K562 (cell line): ENCODE measurements around the gene MED15. TPM values are rescaled to one million over a fixed set of nuclear protein-coding genes. Genes with fewer than 3 reads are reported as not detected.

Experiments
- BRCA1 ChIP-seq, 2 experiments: fragments of 450-650 bp in 1 of 2; sonication (generic) in 1 of 2; formaldehyde crosslinking in 1 of 2; IDR thresholded peaks; 2 replicates each; pipeline versions ENCODE4 v1.5.0 to v1.6.1; 2017 to 2020; ENCODE audit warnings: mild to moderate bottlenecking in 1 of 2, missing genetic modification reagents in 1 of 2
- CBX3 ChIP-seq, 2 experiments: IDR thresholded peaks; 1 replicate in 1 of 2; 2 replicates in 1 of 2; pipeline ENCODE4 v1.6.1; 2012; ENCODE audit warnings: inconsistent platforms in 2 of 2, low read length in 2 of 2, borderline replicate concordance in 1 of 2, control low read depth in 1 of 2
- CHD4 ChIP-seq: fragments of 200-600 bp; sonication (generic); IDR thresholded peaks from 3 replicates; pipeline ENCODE4 v1.6.1; 2012; ENCODE audit warnings: low read depth, mild to moderate bottlenecking, mixed read lengths, low read length, inconsistent platforms; ENCODE audit not compliant: insufficient read depth, insufficient replicate concordance, poor library complexity, severe bottlenecking
- E4F1 ChIP-seq: fragments of 250-450 bp; sonication (Bioruptor Pico); IDR thresholded peaks from 2 replicates; pipeline ENCODE4 v1.5.0; 2021; ENCODE audit warnings: mild to moderate bottlenecking, borderline replicate concordance
- EZH2 ChIP-seq: IDR thresholded peaks from 2 replicates; pipeline ENCODE4 v1.6.1; 2012; ENCODE audit warnings: low read depth, mild to moderate bottlenecking, inconsistent platforms, low read length, borderline replicate concordance
- HNRNPK ChIP-seq: fragments of 200-400 bp; formaldehyde crosslinking; IDR thresholded peaks from one replicate; pipeline ENCODE4 v1.6.1; 2018; ENCODE audit warnings: mild to moderate bottlenecking, low read depth, low read length; ENCODE audit not compliant: poor library complexity, severe bottlenecking
- KLF6 ChIP-seq: fragments of 250-450 bp; sonication (Bioruptor Pico); IDR thresholded peaks from 2 replicates; pipeline ENCODE4 v1.4.0; 2020; ENCODE audit warnings: mild to moderate bottlenecking, moderate library complexity, borderline replicate concordance
- MAFF ChIP-seq: IDR thresholded peaks from 2 replicates; pipeline ENCODE4 v1.6.1; 2012; ENCODE audit warnings: low read length, improper control_type of control experiment
- PCBP1 ChIP-seq: fragments of 200-400 bp; formaldehyde crosslinking; IDR thresholded peaks from 2 replicates; pipeline ENCODE4 v1.6.1; 2018; ENCODE audit warnings: mild to moderate bottlenecking, low read depth, low read length; ENCODE audit not compliant: poor library complexity, severe bottlenecking
- PHB ChIP-seq: fragments of 250-450 bp; sonication (Bioruptor Pico); IDR thresholded peaks from 2 replicates; pipeline ENCODE4 v1.5.0; 2021
- RAD21 ChIP-seq, 2 experiments: fragments of 250-450 bp in 1 of 2; fragments of 450-650 bp in 1 of 2; sonication (Bioruptor Pico) in 1 of 2; formaldehyde crosslinking in 1 of 2; IDR thresholded peaks in 1 of 2; conservative IDR thresholded peaks in 1 of 2; 2 replicates each; pipeline versions ENCODE4 v1.4.0 to v1.8.0; 2020 to 2022; ENCODE audit warnings: mild to moderate bottlenecking in 2 of 2, moderate library complexity in 1 of 2
- RFX1 ChIP-seq: fragments of 450-650 bp; IDR thresholded peaks from 2 replicates; pipeline ENCODE4 v1.6.1; 2016; ENCODE audit warnings: mild to moderate bottlenecking, moderate library complexity
- RNF219 ChIP-seq: fragments of 250-450 bp; sonication (Bioruptor Pico); IDR thresholded peaks from 2 replicates; pipeline ENCODE4 v1.5.0; 2022; ENCODE audit warnings: mild to moderate bottlenecking
- RUNX1 ChIP-seq: sonication (generic); IDR thresholded peaks from 2 replicates; pipeline ENCODE4 v1.6.1; 2016; ENCODE audit warnings: antibody characterized with exemption, low read depth
- SIRT6 ChIP-seq: IDR thresholded peaks from one replicate; pipeline ENCODE4 v1.6.1; 2012; ENCODE audit warnings: low read depth, mild to moderate bottlenecking, control low read depth, inconsistent platforms, low read length, moderate library complexity
- ZFP1 ChIP-seq: fragments of 450-650 bp; formaldehyde crosslinking; IDR thresholded peaks from 2 replicates; pipeline ENCODE4 v1.4.0; 2020; ENCODE audit warnings: mild to moderate bottlenecking, mixed read lengths
- ZNF444 ChIP-seq: fragments of 250-450 bp; sonication (Bioruptor Pico); IDR thresholded peaks from 2 replicates; pipeline ENCODE4 v1.4.0; 2020; ENCODE audit warnings: mild to moderate bottlenecking, moderate library complexity
- ZNF668 ChIP-seq: fragments of 250-450 bp; sonication (Bioruptor Pico); IDR thresholded peaks from 2 replicates; pipeline ENCODE4 v1.8.0; 2022; ENCODE audit warnings: mild to moderate bottlenecking, inconsistent platforms
- ZNF696 ChIP-seq: fragments of 250-450 bp; sonication (Bioruptor Pico); conservative IDR thresholded peaks from 2 replicates; pipeline ENCODE4 v1.4.0; 2020; ENCODE audit warnings: mild to moderate bottlenecking, moderate library complexity
- polyA plus RNA-seq, 8 experiments: library from polyadenylated mRNA; depleted of rRNA in 4 of 8; stranded (reverse) in 5 of 8; unstranded in 3 of 8; fragments of >200 nt; fragmentation: Nextera tagmentation in 2 of 8; fragmentation: Illumina TruSeq in 1 of 8; extraction: Ambion mirVana in 2 of 8; extraction: Trizol in 1 of 8; gene quantifications; 2 replicates each; pipeline versions ENCODE4 v1.2.1 to v1.2.3, GENCODE V29; 2011 to 2014; ENCODE audit warnings: inconsistent platforms in 1 of 8, missing spikeins in 1 of 8
- total RNA-seq, 7 experiments: library from RNA; depleted of rRNA in 6 of 7; stranded (reverse); fragments of >200 nt in 6 of 7; fragmentation: Illumina TruSeq in 2 of 7; extraction: Trizol in 2 of 7; gene quantifications; 2 replicates each; pipeline versions ENCODE4 v1.2.1 to v1.2.3, GENCODE V29; 2011 to 2021; ENCODE audit warnings: low replicate concordance in 1 of 7
- TF ChIP-seq, protein P1 (sequence below): sonication (generic); formaldehyde crosslinking; IDR thresholded peaks from 2 replicates; pipeline ENCODE4 v1.8.0; 2022; ENCODE audit warnings: mild to moderate bottlenecking, missing genetic modification reagents

The MED15 gene
- total and polyA plus RNA-seq, 9 of the 15 experiments (the other 6 are each of a cell fraction or from before 2014, with no cell fraction given): 4.0 to 271 (median 60.1) TPM

- TF ChIP-seq MAFF: peak; percentile 8; the same call in 1 of the 2 replicates
- no peak for TF ChIP-seq BRCA1 (IDR thresholded peaks at IDR 0.05)
- no peak for TF ChIP-seq BRCA1 (CRISPR knock-in tag; IDR thresholded peaks at IDR 0.05)
- TF ChIP-seq EZH2: no peak
- TF ChIP-seq PCBP1: no peak
- TF ChIP-seq ZNF444 (CRISPR knock-in tag): no peak
- no peak for TF ChIP-seq PHB (CRISPR knock-in tag)
- no peak for TF ChIP-seq ZFP1 (CRISPR knock-in tag)
- TF ChIP-seq SIRT6: no peak
- no peak for TF ChIP-seq E4F1
- TF ChIP-seq RAD21 (CRISPR knock-in tag; conservative IDR thresholded peaks at IDR 0.05 in 1 of 2, IDR thresholded peaks at IDR 0.05 in 1 of 2): peak; percentile 47 to 51
- no peak for TF ChIP-seq HNRNPK
- no peak for TF ChIP-seq ZNF668 (CRISPR knock-in tag)
- no peak for TF ChIP-seq RNF219
- TF ChIP-seq, protein P1, sequence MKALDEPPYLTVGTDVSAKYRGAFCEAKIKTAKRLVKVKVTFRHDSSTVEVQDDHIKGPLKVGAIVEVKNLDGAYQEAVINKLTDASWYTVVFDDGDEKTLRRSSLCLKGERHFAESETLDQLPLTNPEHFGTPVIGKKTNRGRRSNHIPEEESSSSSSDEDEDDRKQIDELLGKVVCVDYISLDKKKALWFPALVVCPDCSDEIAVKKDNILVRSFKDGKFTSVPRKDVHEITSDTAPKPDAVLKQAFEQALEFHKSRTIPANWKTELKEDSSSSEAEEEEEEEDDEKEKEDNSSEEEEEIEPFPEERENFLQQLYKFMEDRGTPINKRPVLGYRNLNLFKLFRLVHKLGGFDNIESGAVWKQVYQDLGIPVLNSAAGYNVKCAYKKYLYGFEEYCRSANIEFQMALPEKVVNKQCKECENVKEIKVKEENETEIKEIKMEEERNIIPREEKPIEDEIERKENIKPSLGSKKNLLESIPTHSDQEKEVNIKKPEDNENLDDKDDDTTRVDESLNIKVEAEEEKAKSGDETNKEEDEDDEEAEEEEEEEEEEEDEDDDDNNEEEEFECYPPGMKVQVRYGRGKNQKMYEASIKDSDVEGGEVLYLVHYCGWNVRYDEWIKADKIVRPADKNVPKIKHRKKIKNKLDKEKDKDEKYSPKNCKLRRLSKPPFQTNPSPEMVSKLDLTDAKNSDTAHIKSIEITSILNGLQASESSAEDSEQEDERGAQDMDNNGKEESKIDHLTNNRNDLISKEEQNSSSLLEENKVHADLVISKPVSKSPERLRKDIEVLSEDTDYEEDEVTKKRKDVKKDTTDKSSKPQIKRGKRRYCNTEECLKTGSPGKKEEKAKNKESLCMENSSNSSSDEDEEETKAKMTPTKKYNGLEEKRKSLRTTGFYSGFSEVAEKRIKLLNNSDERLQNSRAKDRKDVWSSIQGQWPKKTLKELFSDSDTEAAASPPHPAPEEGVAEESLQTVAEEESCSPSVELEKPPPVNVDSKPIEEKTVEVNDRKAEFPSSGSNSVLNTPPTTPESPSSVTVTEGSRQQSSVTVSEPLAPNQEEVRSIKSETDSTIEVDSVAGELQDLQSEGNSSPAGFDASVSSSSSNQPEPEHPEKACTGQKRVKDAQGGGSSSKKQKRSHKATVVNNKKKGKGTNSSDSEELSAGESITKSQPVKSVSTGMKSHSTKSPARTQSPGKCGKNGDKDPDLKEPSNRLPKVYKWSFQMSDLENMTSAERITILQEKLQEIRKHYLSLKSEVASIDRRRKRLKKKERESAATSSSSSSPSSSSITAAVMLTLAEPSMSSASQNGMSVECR (CRISPR knock-in tag): no peak
- TF ChIP-seq RUNX1: no peak
- TF ChIP-seq KLF6: no peak
- TF ChIP-seq RFX1: no peak
- no peak for TF ChIP-seq CBX3 (IDR thresholded peaks at IDR 0.05; ENCODE audit: borderline replicate concordance in 1 of 2, low read length in 2 of 2)
- no peak for TF ChIP-seq CHD4
- TF ChIP-seq ZNF696 (CRISPR knock-in tag): no peak
These were observed 70.2 kb downstream of the MED15 start (continued) for GRCh38 chr22:20577549-20577975.
